GM19372 (cell line): ENCODE data around the gene ADAMTS2.

Experiments used
- ATAC-seq: cut with Tn5 transposase; IDR thresholded peaks from one replicate; pipeline ENCODE4 v1.9.1; 2021; ENCODE audit warnings: mild to moderate bottlenecking, low read depth, moderate library complexity; ENCODE audit not compliant: unreplicated experiment

ADAMTS2 gene

GRCh38 chr5:179168664-179169063 is 176.6 kb downstream of the ADAMTS2 start:
- ATAC-seq = no peak

GRCh38 chr5:179167871-179168451 is 177.3 kb downstream of the ADAMTS2 start:
- ATAC-seq = no peak

- peak; percentile 82 for ATAC-seq
Observed at GRCh38 chr5:179166886-179167841, 178.1 kb downstream of the ADAMTS2 start.

GRCh38 chr5:179166171-179166885 is 178.9 kb downstream of the ADAMTS2 start:
- no peak for ATAC-seq

GRCh38 chr5:179165421-179166170 is 179.7 kb downstream of the ADAMTS2 start:
- ATAC-seq = no peak

GRCh38 chr5:179164331-179165311 is 180.6 kb downstream of the ADAMTS2 start:
- no peak for ATAC-seq

- ATAC-seq = no peak
Observed at GRCh38 chr5:179163236-179164155, 181.8 kb downstream of the ADAMTS2 start.

GRCh38 chr5:179162351-179163235 is 182.7 kb downstream of the ADAMTS2 start:
- ATAC-seq = no peak

GRCh38 chr5:179161901-179162300 is 183.4 kb downstream of the ADAMTS2 start:
- ATAC-seq = no peak

- ATAC-seq = no peak
Observed at GRCh38 chr5:179160584-179160983, 184.7 kb downstream of the ADAMTS2 start.

GRCh38 chr5:179158556-179158955 is 186.7 kb downstream of the ADAMTS2 start:
- no peak for ATAC-seq

GRCh38 chr5:179154991-179155955 is 190.0 kb downstream of the ADAMTS2 start:
- no peak for ATAC-seq

- no peak for ATAC-seq
Observed at GRCh38 chr5:179154346-179154990, 190.8 kb downstream of the ADAMTS2 start.

- no peak for ATAC-seq
Observed at GRCh38 chr5:179153921-179154345, 191.3 kb downstream of the ADAMTS2 start.

GRCh38 chr5:179153341-179153901 is 191.8 kb downstream of the ADAMTS2 start:
- ATAC-seq = no peak
